PC-3 (cell line): ENCODE results near the gene VDAC1. TPM values are rescaled to one million over a fixed set of nuclear protein-coding genes. Genes with fewer than 3 reads are reported as not detected.

Experiments
- ATAC-seq: fragments of 200-7000 bp; cut with Tn5 transposase; 2 replicates; pipeline ENCODE4 v1.9.1; 2020; ENCODE audit warnings: mild to moderate bottlenecking, moderate library complexity
- BruUV-seq: library from RNA; stranded (reverse); fragments of 400-500 nt; replicated peaks from 2 replicates; lab custom pipeline; 2021; lab: Mats Ljungman, UMichigan
- CTCF ChIA-PET: fragments of 300-600 bp; sonication (Branson Sonifier 250); formaldehyde crosslinking; loops from one replicate; lab custom pipeline; 2022; ENCODE audit warnings: antibody characterized with exemption; lab: Charles Lee
- POLR2A ChIA-PET: fragments of 300-600 bp; sonication (Branson Sonifier 250); formaldehyde crosslinking; loops from one replicate; lab custom pipeline; 2022; ENCODE audit warnings: antibody characterized with exemption; ENCODE audit not compliant: unreplicated experiment; lab: Charles Lee
- DNase-seq: peaks from one replicate; pipeline ENCODE4 v3.0.0-alpha.2; 2015
- H2AFZ ChIP-seq: fragments of 300-600 bp; sonication (generic); 2 replicates; pipeline ENCODE4 v1.6.0; 2016; ENCODE audit warnings: antibody characterized with exemption, low read length
- H3F3A ChIP-seq: fragments of 300-600 bp; sonication (generic); one replicate; pipeline ENCODE4 v1.6.0; 2017; ENCODE audit warnings: antibody characterized with exemption, low read length, control low read depth, mild to moderate bottlenecking; ENCODE audit not compliant: unreplicated experiment
- H3K27ac ChIP-seq: fragments of 300-600 bp; sonication (generic); 2 replicates; pipeline ENCODE4 v1.5.1; 2016; ENCODE audit warnings: mild to moderate bottlenecking, low read length
- H3K27me3 ChIP-seq: fragments of 300-600 bp; sonication (generic); 2 replicates; pipeline ENCODE4 v1.6.1; 2016; ENCODE audit warnings: low read length, mixed read lengths
- H3K36me3 ChIP-seq: fragments of 300-600 bp; sonication (generic); 2 replicates; pipeline ENCODE4 v1.6.1; 2016; ENCODE audit warnings: low read depth, mixed run types, low read length, mixed read lengths
- H3K4me1 ChIP-seq: fragments of 300-600 bp; sonication (generic); 2 replicates; pipeline ENCODE4 v1.5.1; 2016; ENCODE audit warnings: low read length; ENCODE audit not compliant: insufficient read depth
- H3K4me2 ChIP-seq: fragments of 300-600 bp; sonication (generic); 2 replicates; pipeline ENCODE4 v1.6.0; 2016; ENCODE audit warnings: low read length
- H3K4me3 ChIP-seq: fragments of 300-600 bp; sonication (generic); 2 replicates; pipeline ENCODE4 v1.5.1; 2016; ENCODE audit warnings: mild to moderate bottlenecking, low read length, mixed read lengths
- H3K79me2 ChIP-seq: fragments of 300-600 bp; sonication (generic); 2 replicates; pipeline ENCODE4 v1.6.1; 2017; ENCODE audit warnings: low read length, mixed read lengths
- H3K9ac ChIP-seq: fragments of 300-600 bp; sonication (generic); 2 replicates; pipeline ENCODE4 v1.6.0; 2016; ENCODE audit warnings: mild to moderate bottlenecking, low read length
- H3K9me2 ChIP-seq: fragments of 300-600 bp; sonication (generic); replicated peaks from 2 replicates; pipeline ENCODE4 v1.6.1; 2016; ENCODE audit warnings: mixed run types, low read length, mixed read lengths
- H3K9me3 ChIP-seq: fragments of 300-600 bp; sonication (generic); 2 replicates; pipeline ENCODE4 v1.6.1; 2016; ENCODE audit warnings: low read length, mixed read lengths
- H4K20me1 ChIP-seq: fragments of 300-600 bp; sonication (generic); 2 replicates; pipeline ENCODE4 v1.6.1; 2016; ENCODE audit warnings: low read length, mixed read lengths
- CTCF ChIP-seq: fragments of 300-600 bp; sonication (generic); conservative IDR thresholded peaks from 2 replicates; pipeline ENCODE4 v1.5.1; 2017; ENCODE audit warnings: antibody characterized with exemption, low read depth, mild to moderate bottlenecking, low read length
- EZH2 ChIP-seq: fragments of 300-600 bp; sonication (generic); IDR thresholded peaks from one replicate; pipeline ENCODE4 v1.6.1; 2017; ENCODE audit warnings: antibody characterized with exemption, mild to moderate bottlenecking, low read length; ENCODE audit not compliant: unreplicated experiment
- EZH2phosphoT487 ChIP-seq: fragments of 300-600 bp; sonication (generic); IDR thresholded peaks from 2 replicates; pipeline ENCODE4 v1.6.1; 2018; ENCODE audit warnings: mild to moderate bottlenecking, antibody characterized with exemption, low read length, borderline replicate concordance
- intact Hi-C: fragments of 100-400 bp; cut with micrococcal nuclease; formaldehyde crosslinking; loops from 2 replicates; pipeline ENCODE4 v1.9.0; 2023
- total RNA-seq: library from RNA; depleted of rRNA; stranded (reverse); fragments of >200 nt; gene quantifications from 2 replicates; pipeline ENCODE4 v1.2.3, GENCODE V29; 2014

Gene VDAC1
- total RNA-seq, 1 experiment from 2014 or later: 220 TPM

DNA sequence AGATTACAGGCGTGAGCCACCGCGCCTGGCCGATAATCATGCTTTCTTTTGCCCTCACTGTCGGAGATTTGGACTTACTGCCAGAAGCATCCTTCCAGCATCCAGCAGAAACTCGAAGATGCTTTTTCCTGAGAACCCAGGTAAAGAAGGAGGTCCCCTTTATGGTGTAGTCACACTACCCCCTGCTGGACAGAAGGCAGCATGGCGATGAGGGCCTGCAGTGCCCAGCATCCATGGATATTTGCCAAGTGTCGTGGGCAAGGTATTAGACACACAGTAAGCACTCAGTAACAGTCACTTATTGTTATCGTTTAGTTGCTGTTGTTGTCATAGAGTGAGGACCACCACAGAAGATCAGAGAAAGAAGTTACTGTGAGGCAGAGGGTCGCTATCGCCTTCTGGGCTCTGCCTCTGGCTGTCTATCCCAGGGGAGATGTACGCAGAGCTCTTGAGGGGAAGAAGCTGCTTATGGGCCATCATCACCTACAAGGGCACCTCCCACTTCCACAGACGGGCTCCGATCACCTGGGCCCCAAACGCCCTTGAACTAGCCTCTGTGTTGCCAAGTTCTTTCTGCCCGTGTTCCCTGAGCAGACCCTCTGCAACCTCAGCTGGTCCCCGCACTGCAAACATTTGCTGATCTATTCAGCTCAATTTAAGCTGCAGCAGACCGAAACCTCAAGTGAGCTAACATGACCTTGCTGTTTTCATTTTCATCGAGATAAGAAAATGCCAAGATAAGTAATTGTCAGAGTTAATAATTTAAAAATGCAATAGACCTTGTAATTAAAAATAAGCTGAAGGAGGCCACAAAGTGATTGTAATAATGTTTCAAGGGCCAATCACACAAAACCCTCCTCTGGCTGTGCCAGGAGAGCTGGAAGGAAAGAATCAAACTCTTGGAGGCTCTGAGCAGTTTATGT lies 60.3 kb downstream of the VDAC1 start:
- Histone ChIP-seq H3K4me2 (no peak overlapping the region), H3K9ac (no peak overlapping the region), H2AFZ (no peak overlapping the region), H3F3A (no peaks in the 10 kb centered on the region), H3K79me2 (no peaks in the 10 kb centered on the region), H3K9me3 (no peaks in the 10 kb centered on the region), H3K9me2 (no peaks in the 10 kb centered on the region), H3K4me1 (peaks cover 10% of the 10 kb centered on the region), H4K20me1 (no peaks in the 10 kb centered on the region), H3K27ac (no peak overlapping the region), H3K4me3 (no peak overlapping the region), H3K27me3 (no peaks in the 10 kb centered on the region), H3K36me3 (no peaks in the 10 kb centered on the region)
- ChIA-PET CTCF (interaction anchor here (0.6 kb wide), 1 partner anchor 434 kb away, joined by 3 read pairs; no protein-coding TSS in a partner anchor), POLR2A (no interaction called here)
- TF ChIP-seq CTCF: peak; percentile 80
- no peak for TF ChIP-seq EZH2
- ATAC-seq (peak; percentile 67), DNase-seq (peak; percentile 82)
- no TSS peak for BruUV-seq
- intact Hi-C loops: loop anchor here (1.0 to 5.0 kb wide), 3 partner anchors 391 to 522 kb away; no protein-coding TSS in a partner anchor

DNA sequence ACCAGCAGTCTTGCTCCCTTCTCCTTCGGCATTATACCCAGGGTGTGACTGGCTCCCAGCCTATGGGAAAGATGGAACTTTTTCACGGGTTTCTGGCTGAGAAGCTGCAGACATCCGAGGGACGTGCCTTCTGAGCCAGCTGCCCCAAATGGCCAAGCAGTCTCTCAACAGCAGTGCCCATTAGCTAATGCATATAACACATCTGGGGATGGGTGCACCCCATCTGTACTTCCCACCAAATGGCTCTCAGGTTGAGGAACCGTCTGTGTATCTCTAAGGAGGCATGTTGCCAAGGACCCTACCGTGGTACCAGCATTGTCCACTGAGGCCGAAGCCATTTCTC lies 61.3 kb downstream of the VDAC1 start:
- H3K4me1 ChIP-seq: peaks cover 10% of the 10 kb centered on the region

More for the DNA sequence above, 61.3 kb downstream of the VDAC1 start:
- intact Hi-C loops: loop anchor here (5.0 kb wide), 1 partner anchor 521 kb away; no protein-coding TSS in a partner anchor
- Histone ChIP-seq H4K20me1 (no peaks in the 10 kb centered on the region), H3F3A (no peaks in the 10 kb centered on the region), H3K4me3 (no peak overlapping the region), H3K36me3 (no peaks in the 10 kb centered on the region), H2AFZ (no peak overlapping the region), H3K27me3 (no peaks in the 10 kb centered on the region), H3K79me2 (no peaks in the 10 kb centered on the region), H3K4me2 (peak overlapping the region; percentile 36; the same call in 1 of the 2 replicates), H3K9me2 (no peaks in the 10 kb centered on the region), H3K27ac (no peak overlapping the region), H3K9me3 (no peaks in the 10 kb centered on the region), H3K9ac (no peak overlapping the region)
- POLR2A ChIA-PET: no interaction called here
- CTCF ChIA-PET: no interaction called here
- no peak for DNase-seq
- no peak for TF ChIP-seq EZH2
- no peak for TF ChIP-seq CTCF
- no peak for TF ChIP-seq EZH2phosphoT487
- BruUV-seq: no TSS peak
- no peak for ATAC-seq
